ENCODE measurements around the gene LST1.

LST1 gene

DNA sequence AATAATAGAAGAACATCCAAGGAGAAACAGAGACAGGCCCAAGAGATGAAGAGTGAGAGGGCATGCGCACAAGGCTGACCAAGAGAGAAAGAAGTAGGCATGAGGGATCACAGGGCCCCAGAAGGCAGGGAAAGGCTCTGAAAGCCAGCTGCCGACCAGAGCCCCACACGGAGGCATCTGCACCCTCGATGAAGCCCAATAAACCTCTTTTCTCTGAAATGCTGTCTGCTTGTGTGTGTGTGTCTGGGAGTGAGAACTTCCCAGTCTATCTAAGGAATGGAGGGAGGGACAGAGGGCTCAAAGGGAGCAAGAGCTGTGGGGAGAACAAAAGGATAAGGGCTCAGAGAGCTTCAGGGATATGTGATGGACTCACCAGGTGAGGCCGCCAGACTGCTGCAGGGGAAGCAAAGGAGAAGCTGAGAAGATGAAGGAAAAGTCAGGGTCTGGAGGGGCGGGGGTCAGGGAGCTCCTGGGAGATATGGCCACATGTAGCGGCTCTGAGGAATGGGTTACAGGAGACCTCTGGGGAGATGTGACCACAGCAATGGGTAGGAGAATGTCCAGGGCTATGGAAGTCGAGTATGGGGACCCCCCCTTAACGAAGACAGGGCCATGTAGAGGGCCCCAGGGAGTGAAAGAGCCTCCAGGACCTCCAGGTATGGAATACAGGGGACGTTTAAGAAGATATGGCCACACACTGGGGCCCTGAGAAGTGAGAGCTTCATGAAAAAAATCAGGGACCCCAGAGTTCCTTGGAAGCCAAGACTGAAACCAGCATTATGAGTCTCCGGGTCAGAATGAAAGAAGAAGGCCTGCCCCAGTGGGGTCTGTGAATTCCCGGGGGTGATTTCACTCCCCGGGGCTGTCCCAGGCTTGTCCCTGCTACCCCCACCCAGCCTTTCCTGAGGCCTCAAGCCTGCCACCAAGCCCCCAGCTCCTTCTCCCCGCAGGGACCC lies 11.7 kb upstream of the LST1 start:
- Mint-ChIP-seq H3K27ac (peak overlapping the region; percentile 98), H3K9me3 (no peaks in the 10 kb centered on the region), H3K36me3 (peaks cover 78% of the 10 kb centered on the region), H3K4me3 (peak overlapping the region; percentile 97), H3K4me1 (peaks cover 72% of the 10 kb centered on the region)
- DNase-seq (ENCODE audit: low spot score in 2 of 2) (peak in 1 of 2 donors; percentile 78), ATAC-seq (peak; percentile 2)

DNA sequence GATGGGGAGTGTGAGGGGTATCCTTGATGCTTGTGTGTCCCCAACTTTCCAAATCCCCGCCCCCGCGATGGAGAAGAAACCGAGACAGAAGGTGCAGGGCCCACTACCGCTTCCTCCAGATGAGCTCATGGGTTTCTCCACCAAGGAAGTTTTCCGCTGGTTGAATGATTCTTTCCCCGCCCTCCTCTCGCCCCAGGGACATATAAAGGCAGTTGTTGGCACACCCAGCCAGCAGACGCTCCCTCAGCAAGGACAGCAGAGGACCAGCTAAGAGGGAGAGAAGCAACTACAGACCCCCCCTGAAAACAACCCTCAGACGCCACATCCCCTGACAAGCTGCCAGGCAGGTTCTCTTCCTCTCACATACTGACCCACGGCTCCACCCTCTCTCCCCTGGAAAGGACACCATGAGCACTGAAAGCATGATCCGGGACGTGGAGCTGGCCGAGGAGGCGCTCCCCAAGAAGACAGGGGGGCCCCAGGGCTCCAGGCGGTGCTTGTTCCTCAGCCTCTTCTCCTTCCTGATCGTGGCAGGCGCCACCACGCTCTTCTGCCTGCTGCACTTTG lies 10.7 kb upstream of the LST1 start, which contains the start of gene TNF:
Gene TNF (plus strand): TSS at position 231 of the 567 bp plus-strand sequence. CDS start 177 bp downstream, at position 408.
- ATAC-seq, result peak; percentile 46
- Mint-ChIP-seq H3K27ac (peak within 1 kb of the TSS; percentile 98), H3K4me3 (peak within 1 kb of the TSS; percentile 97), H3K9me3 (no peaks in the 10 kb centered on the region), H3K4me1 (peaks cover 72% of the 10 kb centered on the region), H3K36me3 (peaks cover 88% of the 10 kb centered on the region)
- DNase-seq (ENCODE audit: low spot score in 2 of 2), result peak; percentile 75 to 93

DNA sequence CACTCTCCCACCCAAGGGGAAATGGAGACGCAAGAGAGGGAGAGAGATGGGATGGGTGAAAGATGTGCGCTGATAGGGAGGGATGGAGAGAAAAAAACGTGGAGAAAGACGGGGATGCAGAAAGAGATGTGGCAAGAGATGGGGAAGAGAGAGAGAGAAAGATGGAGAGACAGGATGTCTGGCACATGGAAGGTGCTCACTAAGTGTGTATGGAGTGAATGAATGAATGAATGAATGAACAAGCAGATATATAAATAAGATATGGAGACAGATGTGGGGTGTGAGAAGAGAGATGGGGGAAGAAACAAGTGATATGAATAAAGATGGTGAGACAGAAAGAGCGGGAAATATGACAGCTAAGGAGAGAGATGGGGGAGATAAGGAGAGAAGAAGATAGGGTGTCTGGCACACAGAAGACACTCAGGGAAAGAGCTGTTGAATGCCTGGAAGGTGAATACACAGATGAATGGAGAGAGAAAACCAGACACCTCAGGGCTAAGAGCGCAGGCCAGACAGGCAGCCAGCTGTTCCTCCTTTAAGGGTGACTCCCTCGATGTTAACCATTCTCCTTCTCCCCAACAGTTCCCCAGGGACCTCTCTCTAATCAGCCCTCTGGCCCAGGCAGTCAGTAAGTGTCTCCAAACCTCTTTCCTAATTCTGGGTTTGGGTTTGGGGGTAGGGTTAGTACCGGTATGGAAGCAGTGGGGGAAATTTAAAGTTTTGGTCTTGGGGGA lies 10.0 kb upstream of the LST1 start:
- Mint-ChIP-seq H3K9me3 (no peaks in the 10 kb centered on the region), H3K4me3 (peak overlapping the region; percentile 97), H3K36me3 (peaks cover 95% of the 10 kb centered on the region), H3K27ac (peak overlapping the region; percentile 98), H3K4me1 (peaks cover 73% of the 10 kb centered on the region)
- DNase-seq (ENCODE audit: low spot score in 2 of 2), result peak in 1 of 2 donors; percentile 58
- ATAC-seq, result no peak

DNA sequence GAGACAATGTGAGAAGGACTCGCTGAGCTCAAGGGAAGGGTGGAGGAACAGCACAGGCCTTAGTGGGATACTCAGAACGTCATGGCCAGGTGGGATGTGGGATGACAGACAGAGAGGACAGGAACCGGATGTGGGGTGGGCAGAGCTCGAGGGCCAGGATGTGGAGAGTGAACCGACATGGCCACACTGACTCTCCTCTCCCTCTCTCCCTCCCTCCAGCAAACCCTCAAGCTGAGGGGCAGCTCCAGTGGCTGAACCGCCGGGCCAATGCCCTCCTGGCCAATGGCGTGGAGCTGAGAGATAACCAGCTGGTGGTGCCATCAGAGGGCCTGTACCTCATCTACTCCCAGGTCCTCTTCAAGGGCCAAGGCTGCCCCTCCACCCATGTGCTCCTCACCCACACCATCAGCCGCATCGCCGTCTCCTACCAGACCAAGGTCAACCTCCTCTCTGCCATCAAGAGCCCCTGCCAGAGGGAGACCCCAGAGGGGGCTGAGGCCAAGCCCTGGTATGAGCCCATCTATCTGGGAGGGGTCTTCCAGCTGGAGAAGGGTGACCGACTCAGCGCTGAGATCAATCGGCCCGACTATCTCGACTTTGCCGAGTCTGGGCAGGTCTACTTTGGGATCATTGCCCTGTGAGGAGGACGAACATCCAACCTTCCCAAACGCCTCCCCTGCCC lies 9.0 kb upstream of the LST1 start:
- H3K4me3 Mint-ChIP-seq, result peak overlapping the region; percentile 97
- H3K9me3 Mint-ChIP-seq, result no peaks in the 10 kb centered on the region
- H3K27ac Mint-ChIP-seq, result peak overlapping the region; percentile 98
- ATAC-seq (peak; percentile 2), DNase-seq (ENCODE audit: low spot score in 2 of 2) (peak in 1 of 2 donors; percentile 83)
- H3K36me3 Mint-ChIP-seq, result peaks cover 99% of the 10 kb centered on the region
- H3K4me1 Mint-ChIP-seq, result peaks cover 71% of the 10 kb centered on the region

DNA sequence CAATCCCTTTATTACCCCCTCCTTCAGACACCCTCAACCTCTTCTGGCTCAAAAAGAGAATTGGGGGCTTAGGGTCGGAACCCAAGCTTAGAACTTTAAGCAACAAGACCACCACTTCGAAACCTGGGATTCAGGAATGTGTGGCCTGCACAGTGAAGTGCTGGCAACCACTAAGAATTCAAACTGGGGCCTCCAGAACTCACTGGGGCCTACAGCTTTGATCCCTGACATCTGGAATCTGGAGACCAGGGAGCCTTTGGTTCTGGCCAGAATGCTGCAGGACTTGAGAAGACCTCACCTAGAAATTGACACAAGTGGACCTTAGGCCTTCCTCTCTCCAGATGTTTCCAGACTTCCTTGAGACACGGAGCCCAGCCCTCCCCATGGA lies 8.5 kb upstream of the LST1 start:
- Mint-ChIP-seq H3K36me3 (peaks cover 93% of the 10 kb centered on the region), H3K27ac (peak overlapping the region; percentile 98)

DNA sequence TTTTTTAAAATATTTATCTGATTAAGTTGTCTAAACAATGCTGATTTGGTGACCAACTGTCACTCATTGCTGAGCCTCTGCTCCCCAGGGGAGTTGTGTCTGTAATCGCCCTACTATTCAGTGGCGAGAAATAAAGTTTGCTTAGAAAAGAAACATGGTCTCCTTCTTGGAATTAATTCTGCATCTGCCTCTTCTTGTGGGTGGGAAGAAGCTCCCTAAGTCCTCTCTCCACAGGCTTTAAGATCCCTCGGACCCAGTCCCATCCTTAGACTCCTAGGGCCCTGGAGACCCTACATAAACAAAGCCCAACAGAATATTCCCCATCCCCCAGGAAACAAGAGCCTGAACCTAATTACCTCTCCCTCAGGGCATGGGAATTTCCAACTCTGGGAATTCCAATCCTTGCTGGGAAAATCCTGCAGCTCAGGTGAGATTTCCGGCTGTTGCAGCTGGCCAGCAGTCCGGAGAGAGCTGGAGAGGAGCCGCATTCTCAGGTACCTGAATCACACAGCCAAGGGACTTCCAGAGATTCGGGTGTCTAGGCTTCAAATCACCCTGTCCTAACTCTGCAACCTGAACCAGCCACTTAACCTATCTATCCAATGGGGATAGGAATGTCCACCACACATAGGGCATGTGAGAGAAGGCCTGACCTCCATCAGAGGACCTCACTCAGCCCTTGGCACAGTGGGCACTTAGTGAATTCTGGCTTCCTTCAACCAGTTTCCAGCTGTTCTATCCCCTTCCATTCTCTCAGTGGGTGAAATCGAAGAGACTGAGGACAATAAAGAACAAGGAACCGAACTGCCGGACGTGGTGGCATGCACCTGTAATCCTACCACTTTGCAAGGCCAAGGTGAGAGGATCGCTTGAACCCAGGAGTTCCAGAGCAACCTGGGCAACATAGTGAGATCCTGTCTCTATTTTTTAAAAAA lies 7.6 kb upstream of the LST1 start:
- ATAC-seq (no peak), DNase-seq (ENCODE audit: low spot score in 2 of 2) (peak in 1 of 2 donors; percentile 54)
- H3K9me3 Mint-ChIP-seq, result no peaks in the 10 kb centered on the region
- peak overlapping the region; percentile 98 for H3K27ac Mint-ChIP-seq
- peaks cover 69% of the 10 kb centered on the region for H3K4me1 Mint-ChIP-seq
- peak overlapping the region; percentile 97 for H3K4me3 Mint-ChIP-seq
- H3K36me3 Mint-ChIP-seq, result peaks cover 85% of the 10 kb centered on the region

More for the DNA sequence above, 8.5 kb upstream of the LST1 start:
- H3K4me3 Mint-ChIP-seq, result peak overlapping the region; percentile 97
- H3K4me1 Mint-ChIP-seq, result peaks cover 71% of the 10 kb centered on the region
- no peak for DNase-seq (ENCODE audit: low spot score in 2 of 2)
- no peak for ATAC-seq
- no peaks in the 10 kb centered on the region for H3K9me3 Mint-ChIP-seq

DNA sequence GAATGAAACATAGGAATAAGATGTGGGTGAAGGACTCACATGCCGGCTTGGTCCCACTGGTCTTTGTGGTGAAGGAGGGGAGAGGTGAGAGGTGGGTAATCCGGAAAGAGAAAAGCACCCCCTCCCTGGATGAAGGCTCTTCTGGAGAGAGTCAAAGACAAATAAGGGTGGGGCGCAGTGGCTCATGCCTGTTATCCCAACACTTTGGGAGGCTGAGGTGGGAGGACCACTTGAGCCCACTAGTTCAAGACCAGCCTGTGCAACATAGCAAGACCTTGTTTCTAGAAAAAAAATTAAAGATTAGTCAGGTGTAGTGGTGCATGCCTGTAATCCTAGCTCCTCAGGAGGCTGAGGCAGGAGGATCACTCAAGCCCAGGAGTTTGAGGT lies 7.0 kb upstream of the LST1 start:
- H3K9me3 Mint-ChIP-seq, result no peaks in the 10 kb centered on the region
- H3K4me1 Mint-ChIP-seq, result peaks cover 62% of the 10 kb centered on the region
- peak overlapping the region; percentile 97 for H3K4me3 Mint-ChIP-seq
- ATAC-seq (no peak), DNase-seq (ENCODE audit: low spot score in 2 of 2) (peak in 1 of 2 donors; percentile 61)
- H3K36me3 Mint-ChIP-seq, result peaks cover 78% of the 10 kb centered on the region
- peak overlapping the region; percentile 98 for H3K27ac Mint-ChIP-seq

DNA sequence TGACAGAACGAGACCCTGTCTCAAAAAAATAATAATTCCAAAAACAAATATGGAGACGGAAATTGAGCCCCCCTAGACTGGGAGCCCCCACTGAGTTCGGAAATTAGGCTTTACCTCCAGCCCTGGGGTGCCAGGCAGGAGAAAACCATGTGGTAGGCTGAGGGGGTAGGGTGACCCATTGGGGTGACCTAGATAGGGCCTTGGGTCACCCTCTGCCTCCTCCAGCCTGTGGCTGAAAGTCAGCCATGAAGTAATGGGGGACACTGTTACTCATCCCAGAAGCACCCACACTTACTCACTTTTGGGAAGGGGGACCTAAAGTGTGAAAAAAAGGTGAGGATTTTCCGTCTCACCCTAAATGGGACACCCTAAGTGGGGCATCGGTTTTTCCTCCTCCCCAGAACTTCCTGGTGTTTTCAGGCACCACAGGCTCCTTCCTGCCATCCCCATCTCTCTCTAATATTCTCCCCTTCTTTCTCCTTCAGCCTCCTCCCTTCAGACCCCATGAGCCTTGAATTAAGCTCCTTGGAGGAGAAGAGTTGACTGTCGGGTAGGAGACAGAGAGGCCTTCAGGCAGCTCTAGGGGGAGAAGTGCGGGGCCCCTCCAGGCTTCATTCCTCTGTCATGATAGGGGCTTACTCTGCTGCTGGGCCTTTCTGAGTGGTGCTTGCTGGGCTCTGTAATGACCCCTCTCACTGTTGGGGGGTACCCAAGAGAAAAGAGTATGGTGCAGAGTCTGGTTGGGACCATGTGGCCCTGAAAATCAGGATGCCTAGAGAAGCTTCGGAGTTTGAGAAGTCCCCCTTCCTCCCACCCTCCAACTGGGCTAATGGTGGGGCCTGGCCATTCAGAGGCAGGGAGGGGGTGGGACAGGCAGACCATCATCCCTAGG lies 6.3 kb upstream of the LST1 start:
- Mint-ChIP-seq H3K9me3 (no peaks in the 10 kb centered on the region), H3K36me3 (peaks cover 71% of the 10 kb centered on the region), H3K4me1 (peaks cover 55% of the 10 kb centered on the region), H3K27ac (peak overlapping the region; percentile 98), H3K4me3 (peak overlapping the region; percentile 97)
- DNase-seq (ENCODE audit: low spot score in 2 of 2) (peak in 1 of 2 donors; percentile 77), ATAC-seq (peak; percentile 24)

DNA sequence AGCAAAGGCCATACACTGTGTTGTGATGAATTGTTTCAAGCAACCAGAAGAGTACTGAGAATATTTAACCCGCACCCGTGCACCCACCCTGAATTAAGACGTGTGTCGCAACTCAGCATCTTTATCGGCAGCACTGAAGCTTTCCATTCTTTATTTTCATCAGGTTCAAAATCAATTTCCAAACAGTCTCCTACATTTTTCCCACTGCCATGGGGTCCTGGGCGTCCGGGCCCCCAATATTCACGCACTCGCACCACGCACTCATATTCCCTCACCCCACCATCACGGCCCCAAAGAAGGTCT lies 5.7 kb upstream of the LST1 start:
- peak in 1 of 2 donors; percentile 68 for DNase-seq (ENCODE audit: low spot score in 2 of 2)
- H3K4me1 Mint-ChIP-seq, result peaks cover 52% of the 10 kb centered on the region
- peak; percentile 1 for ATAC-seq
- H3K36me3 Mint-ChIP-seq, result peaks cover 65% of the 10 kb centered on the region
- H3K9me3 Mint-ChIP-seq, result no peaks in the 10 kb centered on the region
- peak overlapping the region; percentile 97 for H3K4me3 Mint-ChIP-seq
- H3K27ac Mint-ChIP-seq, result peak overlapping the region; percentile 98

DNA sequence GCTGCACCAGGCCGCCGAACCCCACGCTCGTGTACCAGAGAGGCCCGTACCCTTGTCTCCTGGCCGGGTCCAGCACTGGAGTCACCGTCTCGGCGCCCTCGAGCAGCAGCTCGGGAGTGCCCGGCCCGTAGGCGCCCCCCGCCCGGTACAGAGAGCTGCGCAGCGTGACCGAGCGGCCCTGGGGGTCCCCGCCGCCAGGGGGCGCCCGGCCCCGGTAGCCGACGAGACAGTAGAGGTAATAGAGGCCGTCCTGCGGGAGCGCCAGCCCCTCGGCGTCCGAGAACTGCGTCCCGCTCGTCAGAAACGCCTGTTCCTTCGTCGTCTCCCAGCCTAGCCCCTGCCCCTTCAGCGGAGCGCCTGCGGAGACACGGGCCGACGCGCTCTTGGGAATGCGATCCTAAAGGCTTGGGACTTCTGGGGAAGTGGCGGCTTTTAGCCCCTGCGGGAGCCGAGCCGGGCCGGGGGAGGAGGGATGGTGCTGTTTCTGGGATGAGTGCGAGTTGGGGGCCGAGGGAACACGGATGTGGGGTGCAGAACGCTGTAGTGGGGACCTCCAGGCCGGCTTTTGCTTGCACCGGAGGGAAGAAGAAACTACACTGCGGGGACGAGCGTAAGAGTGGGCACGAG lies 5.2 kb upstream of the LST1 start:
- Mint-ChIP-seq H3K4me3 (peak overlapping the region; percentile 97), H3K36me3 (peaks cover 65% of the 10 kb centered on the region), H3K4me1 (peaks cover 57% of the 10 kb centered on the region), H3K9me3 (no peaks in the 10 kb centered on the region), H3K27ac (peak overlapping the region; percentile 98)
- ATAC-seq (peak; percentile 80), DNase-seq (ENCODE audit: low spot score in 2 of 2) (peak; percentile 94 to 96)

DNA sequence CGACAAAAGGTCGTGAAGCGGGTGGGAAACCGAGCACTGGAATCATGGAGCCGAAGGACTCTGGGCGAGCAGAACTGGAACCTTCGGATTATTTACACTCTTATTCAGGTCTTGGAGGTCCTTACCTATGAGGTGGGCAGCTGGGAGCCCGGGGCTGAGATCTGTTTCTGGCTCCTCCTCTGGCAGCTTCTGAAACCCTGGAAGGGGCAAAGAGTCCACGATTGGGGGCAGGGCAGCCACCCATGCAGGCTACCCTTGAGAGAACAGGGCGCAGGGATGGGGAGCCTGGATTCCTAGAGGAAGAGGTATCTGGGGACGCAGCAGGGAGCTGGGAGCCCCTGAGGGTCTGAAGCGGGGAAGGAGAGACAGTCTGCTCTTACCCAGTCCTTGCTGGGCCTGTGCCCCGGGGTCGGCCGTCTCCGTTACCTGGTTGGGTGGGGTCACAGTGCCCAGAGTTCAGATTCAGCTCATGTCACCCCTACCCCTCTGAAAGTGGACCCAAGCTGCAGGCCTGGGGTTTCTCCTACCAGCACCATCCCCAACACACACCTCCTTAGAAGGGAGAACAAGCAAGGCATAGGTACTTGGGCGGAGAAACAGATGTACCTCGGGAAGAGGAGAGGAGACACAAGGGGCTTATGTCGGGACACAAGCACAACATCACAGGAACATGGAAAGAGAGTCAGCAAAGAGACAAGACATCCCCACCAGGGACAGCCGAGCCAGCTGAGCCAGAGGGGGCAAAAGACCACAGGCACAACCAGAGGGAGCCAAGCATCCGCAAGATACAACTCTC lies 4.4 kb upstream of the LST1 start:
- peaks cover 59% of the 10 kb centered on the region for H3K36me3 Mint-ChIP-seq
- H3K4me1 Mint-ChIP-seq, result peaks cover 65% of the 10 kb centered on the region
- H3K4me3 Mint-ChIP-seq, result peak overlapping the region; percentile 97
- H3K9me3 Mint-ChIP-seq, result no peaks in the 10 kb centered on the region
- DNase-seq (ENCODE audit: low spot score in 2 of 2) (no peak), ATAC-seq (no peak)
- peak overlapping the region; percentile 98 for H3K27ac Mint-ChIP-seq

DNA sequence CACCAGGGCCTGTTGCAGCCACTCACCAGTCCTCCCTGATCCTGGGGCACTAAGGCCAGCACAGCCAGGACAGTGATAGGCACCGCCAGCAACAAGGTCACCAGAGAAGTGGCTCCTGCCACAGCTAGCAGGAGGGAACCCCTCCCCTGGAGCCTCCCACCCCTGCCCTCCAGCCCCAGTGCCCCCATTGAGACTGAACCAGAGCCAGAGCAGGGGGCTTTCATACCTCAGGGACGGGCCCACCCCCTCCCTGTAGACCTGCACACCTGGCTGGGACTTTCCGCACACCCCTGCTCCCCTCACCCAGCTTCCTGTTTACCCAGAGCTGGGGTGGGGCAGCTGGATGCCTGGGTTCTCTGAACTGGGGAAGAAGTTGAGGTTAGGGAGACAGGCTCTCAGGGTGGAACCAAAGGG lies 3.8 kb upstream of the LST1 start, which contains the start of gene LTB:
Gene LTB (minus strand): TSS at position 195 of the 414 bp plus-strand sequence. CDS start 7 bp downstream, at position 188.
- Mint-ChIP-seq H3K27ac (peak within 1 kb of the TSS; percentile 98), H3K4me1 (peaks cover 71% of the 10 kb centered on the region), H3K4me3 (peak within 1 kb of the TSS; percentile 97), H3K9me3 (no peaks in the 10 kb centered on the region), H3K36me3 (peaks cover 59% of the 10 kb centered on the region)
- DNase-seq (ENCODE audit: low spot score in 2 of 2), result no peak
- ATAC-seq, result no peak

All from stimulated activated effector memory CD8-positive, alpha-beta T cell treated with anti-CD3 and anti-CD28 coated beads, Interleukin-12 subunit alpha, Interleukin-12 subunit beta, amount 100 ng/mL, for 72 hours (primary cell).